ENCODE data around the gene UMAD1.

GRCh38 chr7:7817748-7818147, 177.2 kb downstream of the UMAD1 start:
- TF ChIP-seq TEAD4 (IDR thresholded peaks at IDR 0.05) (no peak), RAD21 (IDR thresholded peaks at IDR 0.05; ENCODE audit: low read depth) (no peak), FOXM1 (IDR thresholded peaks at IDR 0.05; ENCODE audit: borderline replicate concordance, low read depth) (no peak), NFIC (IDR thresholded peaks at IDR 0.05) (no peak), REST (IDR thresholded peaks at IDR 0.05; ENCODE audit: low read depth) (no peak), TAF1 (IDR thresholded peaks at IDR 0.05; ENCODE audit: low read depth) (no peak), MAX (IDR thresholded peaks at IDR 0.05) (no peak)

Measured in Ishikawa (cell line).